ENCODE results near the gene PSMB5. TPM values are rescaled to one million over a fixed set of nuclear protein-coding genes. Genes with fewer than 3 reads are reported as not detected.

Gene PSMB5
- 10 to 100 TPM; 20.1 to 24.5 TPM for total RNA-seq
- polyA plus RNA-seq (2013, experiment 1 of 2): 23.9 TPM
- 25.0 TPM for polyA plus RNA-seq (2013, experiment 2 of 2)
- 11.3 to 187 (median 29.4) reads per million in 172 experiments for total RNA-seq

GRCh38 chr14:23034498-23035302 is at the start of gene PSMB5:
TSS of gene PSMB5 (minus strand) at chr14:23034900. CDS start at chr14:23034881, 19 bp downstream.
- no peaks in the 10 kb centered on the region for H3K9me3 Mint-ChIP-seq
- Histone ChIP-seq H3K36me3 (ENCODE audit: insufficient read depth, low read length) (peaks cover 27% of the 10 kb centered on the region), H3K27ac (ENCODE audit: low read depth in 1 of 2, low read length in 2 of 2) (peak within 1 kb of the TSS; percentile 75 to 94), H3K4me3 (ENCODE audit: low read length) (peak within 1 kb of the TSS; percentile 59), H3K27me3 (ENCODE audit: control insufficient read depth in 1 of 2, insufficient read depth in 2 of 2, low read length in 2 of 2) (no peaks in the 10 kb centered on the region), H3K9me3 (ENCODE audit: control insufficient read depth in 1 of 2, insufficient read depth in 1 of 2, low read length in 2 of 2) (no peaks in the 10 kb centered on the region), H3K4me1 (ENCODE audit: insufficient read depth, low read length) (peaks cover 16% of the 10 kb centered on the region)
- TF ChIP-seq CTCF (IDR thresholded peaks at IDR 0.05): no peak
- CTCF ChIA-PET: interaction anchor here (0.7 to 2.5 kb wide), 6 partner anchors 23 to 148 kb away, joined by 3 to 16 read pairs (median 4); partner anchors contain the start of gene CDH24
- H3K4me3 Mint-ChIP-seq: peak within 1 kb of the TSS; percentile 90
- ATAC-seq (ENCODE audit: poor library complexity): peak; percentile 89
- H3K4me1 Mint-ChIP-seq (ENCODE audit: low read depth): peaks cover 36% of the 10 kb centered on the region
- peak; percentile 76 to 97 (median 80) for DNase-seq
- POLR2A ChIA-PET: interaction anchor here (0.7 to 5.3 kb wide), 11 partner anchors 11 to 286 kb away, joined by 3 to 65 read pairs (median 6); partner anchors contain the start of genes ACIN1, AJUBA, C14orf119 and PABPN1
- peak within 1 kb of the TSS; percentile 92 for H3K27ac Mint-ChIP-seq
- H3K36me3 Mint-ChIP-seq (ENCODE audit: low read depth): peaks cover 33% of the 10 kb centered on the region
- no peaks in the 10 kb centered on the region for H3K27me3 Mint-ChIP-seq
- intact Hi-C loops (cut with DNase I, micrococcal nuclease): loop anchor here (1.0 to 2.0 kb wide), 5 partner anchors 14 to 28 kb away; partner anchors contain the start of genes C14orf93 (in 1 of the 2) and CDH24 (in 1 of the 2)

GRCh38 chr14:23080474-23080873 is 45.8 kb upstream of the PSMB5 start:
- H3K4me3 Mint-ChIP-seq: no peak overlapping the region
- CTCF ChIA-PET: interaction anchor here (1.2 kb wide), 1 partner anchor 14 kb away, joined by 5 read pairs; the partner anchor contains the start of gene ACIN1
- H3K27me3 Mint-ChIP-seq: no peaks in the 10 kb centered on the region
- no peaks in the 10 kb centered on the region for H3K9me3 Mint-ChIP-seq
- Histone ChIP-seq H3K4me1 (ENCODE audit: insufficient read depth, low read length) (no peaks in the 10 kb centered on the region), H3K27ac (ENCODE audit: low read depth in 1 of 2, low read length in 2 of 2) (no peak overlapping the region), H3K4me3 (ENCODE audit: low read length) (no peak overlapping the region), H3K27me3 (ENCODE audit: control insufficient read depth in 1 of 2, insufficient read depth in 2 of 2, low read length in 2 of 2) (no peaks in the 10 kb centered on the region), H3K9me3 (ENCODE audit: control insufficient read depth in 1 of 2, insufficient read depth in 1 of 2, low read length in 2 of 2) (no peaks in the 10 kb centered on the region), H3K36me3 (ENCODE audit: insufficient read depth, low read length) (peaks cover 98% of the 10 kb centered on the region)
- no peak for ATAC-seq (ENCODE audit: poor library complexity)
- DNase-seq: no peak
- intact Hi-C loops (cut with DNase I, micrococcal nuclease): no loop called here
- peaks cover 5% of the 10 kb centered on the region for H3K4me1 Mint-ChIP-seq (ENCODE audit: low read depth)
- POLR2A ChIA-PET: interaction anchor here (1.1 to 2.0 kb wide), 3 partner anchors 9 to 15 kb away, joined by 4 to 7 read pairs (median 5); partner anchors contain the start of genes ACIN1 and C14orf119
- H3K27ac Mint-ChIP-seq: peak overlapping the region; percentile 64
- peaks cover 92% of the 10 kb centered on the region for H3K36me3 Mint-ChIP-seq (ENCODE audit: low read depth)
- no peak for TF ChIP-seq CTCF (IDR thresholded peaks at IDR 0.05)

DNA sequence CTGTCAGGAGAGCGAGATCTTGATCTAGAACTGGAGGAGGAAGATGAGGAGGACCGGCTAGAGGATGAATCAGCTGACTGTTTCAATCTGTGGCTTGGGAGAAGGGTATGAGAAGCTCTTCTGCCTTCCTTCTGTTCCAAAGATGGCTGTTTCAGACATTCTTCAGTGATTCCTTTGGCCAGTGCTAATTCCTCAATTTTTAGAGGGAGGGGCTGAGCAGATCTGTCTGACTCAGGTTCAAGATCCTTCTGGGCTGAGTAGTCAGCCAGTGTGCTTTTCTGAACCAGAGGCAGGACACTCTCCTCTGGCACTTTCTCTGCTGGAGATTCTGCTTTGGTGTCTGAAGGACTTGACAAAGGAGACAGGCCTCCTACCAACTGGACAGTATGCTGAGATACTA is 45.0 kb upstream of the PSMB5 start:
- H3K4me1 Mint-ChIP-seq (ENCODE audit: low read depth): peaks cover 2% of the 10 kb centered on the region
- H3K9me3 ChIP-seq (ENCODE audit: control insufficient read depth in 1 of 2, insufficient read depth in 1 of 2, low read length in 2 of 2): no peaks in the 10 kb centered on the region
- H3K27ac Mint-ChIP-seq: peak overlapping the region; percentile 57
- TF ChIP-seq CTCF (IDR thresholded peaks at IDR 0.05): no peak
- intact Hi-C loops (cut with DNase I, micrococcal nuclease): loop anchor here (2.0 to 5.0 kb wide), 3 partner anchors 13 to 223 kb away; partner anchors contain the start of gene PPP1R3E (in 1 of the 2)
- no peaks in the 10 kb centered on the region for H3K4me1 ChIP-seq (ENCODE audit: insufficient read depth, low read length)
- H3K4me3 Mint-ChIP-seq: no peak overlapping the region
- DNase-seq (no peak), ATAC-seq (ENCODE audit: poor library complexity) (no peak)
- peaks cover 97% of the 10 kb centered on the region for H3K36me3 ChIP-seq (ENCODE audit: insufficient read depth, low read length)
- no peak overlapping the region for H3K4me3 ChIP-seq (ENCODE audit: low read length)
- H3K27me3 ChIP-seq (ENCODE audit: control insufficient read depth in 1 of 2, insufficient read depth in 2 of 2, low read length in 2 of 2): no peaks in the 10 kb centered on the region
- ChIA-PET POLR2A (interaction anchor here (2.0 kb wide), 1 partner anchor 16 kb away, joined by 7 read pairs; the partner anchor contains the start of genes ACIN1 and C14orf119), CTCF (no interaction called here)
- H3K27ac ChIP-seq (ENCODE audit: low read depth in 1 of 2, low read length in 2 of 2): no peak overlapping the region
- H3K9me3 Mint-ChIP-seq: no peaks in the 10 kb centered on the region
- H3K27me3 Mint-ChIP-seq: no peaks in the 10 kb centered on the region
- H3K36me3 Mint-ChIP-seq (ENCODE audit: low read depth): peaks cover 92% of the 10 kb centered on the region

Measured in CD4-positive, alpha-beta T cell (primary cell).